Left ventricle myocardium inferior (tissue), 1 donor: ENCODE results near the gene WDFY4. TPM values are rescaled to one million over a fixed set of nuclear protein-coding genes. Genes with fewer than 3 reads are reported as not detected.

ENCODE experiments used
- DNase-seq: peaks from one replicate; pipeline ENCODE4 v3.0.0-alpha.2; 2020
- H3K27ac ChIP-seq: fragments of 200-600 bp; replicated peaks from 2 replicates; pipeline ENCODE4 v1.8.0; 2021
- H3K27me3 ChIP-seq: fragments of 200-600 bp; 2 replicates; pipeline ENCODE4 v1.8.0; 2021; ENCODE audit warnings: low read depth
- H3K36me3 ChIP-seq: fragments of 200-600 bp; 2 replicates; pipeline ENCODE4 v1.8.0; 2021
- H3K4me1 ChIP-seq: fragments of 200-600 bp; 2 replicates; pipeline ENCODE4 v1.8.0; 2021
- H3K4me3 ChIP-seq: fragments of 200-600 bp; 2 replicates; pipeline ENCODE4 v1.8.0; 2021; ENCODE audit warnings: mild to moderate bottlenecking, moderate library complexity
- H3K9me3 ChIP-seq: fragments of 200-600 bp; replicated peaks from 2 replicates; pipeline ENCODE4 v1.8.0; 2021
- CTCF ChIP-seq: fragments of 200-600 bp; IDR thresholded peaks from 2 replicates; pipeline ENCODE4 v1.8.0; 2021; ENCODE audit warnings: antibody characterized with exemption, mild to moderate bottlenecking, borderline replicate concordance
- intact Hi-C: fragments of 100-400 bp; cut with micrococcal nuclease; formaldehyde crosslinking; loops from one replicate; pipeline ENCODE4 v1.11.0; 2022
- total RNA-seq: library from RNA; stranded (reverse); fragmentation: NEBNext Ultra II Directional; extraction: Animal tissue kit (Norgen Biotek cat#: 25700); gene quantifications from one replicate; pipeline ENCODE4 v1.2.1, GENCODE V29; 2021
- donor health status: DM: no; HTN: yes; CAD: no; lungs with severe emphysema.

Gene WDFY4
- total RNA-seq, 1 donor from 2014 or later: 1.5 TPM

- H3K27me3 ChIP-seq: no peaks in the 10 kb centered on the region
- H3K4me3 ChIP-seq: no peak overlapping the region
- no peaks in the 10 kb centered on the region for H3K36me3 ChIP-seq
- no peak for TF ChIP-seq CTCF
- H3K27ac ChIP-seq: peak overlapping the region; percentile 57
- peaks cover 7% of the 10 kb centered on the region for H3K9me3 ChIP-seq
- intact Hi-C loops: no loop called here
- no peak for DNase-seq
- H3K4me1 ChIP-seq: peaks cover 63% of the 10 kb centered on the region
Observed at GRCh38 chr10:48710647-48711275, 26.1 kb downstream of the WDFY4 start.

DNA sequence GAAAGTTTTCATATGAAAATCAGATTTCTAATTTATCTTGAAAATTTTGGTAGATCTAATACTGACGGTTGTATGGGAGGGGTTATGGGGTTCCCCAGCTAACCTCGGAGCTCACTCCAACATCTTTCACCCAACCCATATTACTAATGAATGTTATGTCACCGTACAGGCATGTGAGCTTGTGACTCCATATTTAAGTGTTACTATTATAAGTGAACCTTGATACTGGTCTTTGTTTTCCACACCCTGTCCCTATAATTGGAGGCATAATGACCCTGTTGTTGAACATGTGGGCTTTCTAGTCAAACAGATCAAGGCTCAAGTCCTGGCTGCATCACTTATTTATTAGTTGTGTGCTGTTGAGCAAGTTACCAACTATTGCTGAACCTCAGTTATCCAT, 27.2 kb downstream of the WDFY4 start:
- H3K27ac ChIP-seq: peak overlapping the region; percentile 57
- peaks cover 7% of the 10 kb centered on the region for H3K9me3 ChIP-seq
- peaks cover 63% of the 10 kb centered on the region for H3K4me1 ChIP-seq
- intact Hi-C loops: no loop called here
- DNase-seq: no peak
- no peak overlapping the region for H3K4me3 ChIP-seq
- no peaks in the 10 kb centered on the region for H3K27me3 ChIP-seq
- TF ChIP-seq CTCF: no peak
- no peaks in the 10 kb centered on the region for H3K36me3 ChIP-seq

GRCh38 chr10:48714088-48714487, 29.4 kb downstream of the WDFY4 start:
- H3K27ac ChIP-seq: no peak overlapping the region
- no peak for TF ChIP-seq CTCF

GRCh38 chr10:48716416-48716815, 31.7 kb downstream of the WDFY4 start:
- TF ChIP-seq CTCF: no peak
- H3K36me3 ChIP-seq: no peaks in the 10 kb centered on the region
- H3K27me3 ChIP-seq: no peaks in the 10 kb centered on the region
- DNase-seq: no peak
- no peak overlapping the region for H3K4me3 ChIP-seq
- intact Hi-C loops: no loop called here
- H3K9me3 ChIP-seq: peaks cover 7% of the 10 kb centered on the region
- peaks cover 23% of the 10 kb centered on the region for H3K4me1 ChIP-seq
- H3K27ac ChIP-seq: no peak overlapping the region

More at GRCh38 chr10:48714088-48714487, 29.4 kb downstream of the WDFY4 start:
- DNase-seq: no peak
- no peaks in the 10 kb centered on the region for H3K36me3 ChIP-seq
- intact Hi-C loops: no loop called here
- H3K4me3 ChIP-seq: no peak overlapping the region
- no peaks in the 10 kb centered on the region for H3K27me3 ChIP-seq
- peaks cover 44% of the 10 kb centered on the region for H3K4me1 ChIP-seq
- H3K9me3 ChIP-seq: peaks cover 7% of the 10 kb centered on the region

DNA sequence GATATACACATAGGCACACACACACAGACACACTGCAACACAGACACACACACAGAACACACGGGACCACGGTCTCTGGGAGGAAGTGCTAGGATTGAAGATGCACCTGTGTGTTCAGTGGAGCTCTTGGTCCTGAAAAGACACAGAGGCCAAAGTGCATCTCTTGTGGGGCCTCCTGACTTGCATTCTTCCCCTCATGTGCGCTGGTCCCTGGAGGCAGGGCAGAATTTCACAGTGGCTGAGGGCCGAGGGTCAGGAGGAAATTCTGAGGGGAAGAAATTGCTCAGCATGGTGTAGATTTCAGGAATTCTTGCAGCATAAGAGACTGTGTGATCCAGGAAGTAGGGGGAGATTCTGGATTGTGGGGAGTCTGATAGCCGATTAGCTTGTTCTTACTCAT, 35.9 kb downstream of the WDFY4 start:
- Histone ChIP-seq H3K4me1 (no peaks in the 10 kb centered on the region), H3K9me3 (no peaks in the 10 kb centered on the region), H3K27ac (no peak overlapping the region), H3K4me3 (no peak overlapping the region), H3K27me3 (no peaks in the 10 kb centered on the region), H3K36me3 (no peaks in the 10 kb centered on the region)
- no peak for DNase-seq
- intact Hi-C loops: no loop called here
- no peak for TF ChIP-seq CTCF
